ENCODE results near the gene MRPL19. TPM values are rescaled to one million over a fixed set of nuclear protein-coding genes. Genes with fewer than 3 reads are reported as not detected.

Gene MRPL19
- total and polyA plus RNA-seq, 2 of the 13 experiments (the other 11 are each of a cell fraction or from before 2014, with no cell fraction given): 43.2 to 163 TPM

DNA sequence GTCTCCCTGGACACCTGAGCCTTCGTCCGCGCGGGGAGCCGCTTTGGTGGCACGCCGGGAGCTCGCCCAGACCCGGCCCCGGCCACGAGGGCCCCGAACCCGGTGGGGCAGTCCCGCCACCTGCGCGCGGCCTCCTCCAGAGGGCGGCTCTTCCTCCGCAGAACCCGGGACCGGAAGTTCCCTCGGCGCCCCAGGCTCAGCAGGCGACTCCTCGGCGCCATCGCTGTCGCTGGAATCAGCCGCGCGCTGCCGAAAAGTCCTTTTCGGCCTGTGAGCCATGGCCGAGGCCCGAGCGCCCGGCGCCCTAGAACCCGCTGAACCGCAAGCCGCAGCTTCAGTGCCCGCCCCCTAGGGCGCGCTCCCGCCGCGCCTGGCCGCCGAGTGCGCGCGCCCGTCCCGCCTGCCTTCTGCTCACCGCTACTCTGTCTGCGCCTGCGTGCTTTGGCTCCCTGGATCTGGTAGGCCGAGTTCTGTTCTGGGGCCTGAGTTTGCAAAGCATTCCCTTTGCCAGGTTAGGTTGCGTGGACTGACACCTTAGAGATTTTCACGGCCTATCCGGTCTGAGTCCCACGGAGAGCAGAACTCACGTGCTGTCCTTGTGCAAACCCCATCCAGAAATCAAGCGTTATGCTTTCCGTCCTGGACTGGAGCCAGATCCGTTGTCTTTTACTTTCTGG, 64.1 kb downstream of the MRPL19 start, which contains the start of gene GCFC2 (continued):
- no peak for TF ChIP-seq LCORL (IDR thresholded peaks at IDR 0.05)
- peak; percentile 93 for TF ChIP-seq LCORL (CRISPR knock-in tag; IDR thresholded peaks at IDR 0.05)
- peak; percentile 99 for TF ChIP-seq MXD4 (CRISPR knock-in tag; IDR thresholded peaks at IDR 0.05)
- no peak for TF ChIP-seq PLRG1 (conservative IDR thresholded peaks at IDR 0.05)
- TF ChIP-seq, protein P1, sequence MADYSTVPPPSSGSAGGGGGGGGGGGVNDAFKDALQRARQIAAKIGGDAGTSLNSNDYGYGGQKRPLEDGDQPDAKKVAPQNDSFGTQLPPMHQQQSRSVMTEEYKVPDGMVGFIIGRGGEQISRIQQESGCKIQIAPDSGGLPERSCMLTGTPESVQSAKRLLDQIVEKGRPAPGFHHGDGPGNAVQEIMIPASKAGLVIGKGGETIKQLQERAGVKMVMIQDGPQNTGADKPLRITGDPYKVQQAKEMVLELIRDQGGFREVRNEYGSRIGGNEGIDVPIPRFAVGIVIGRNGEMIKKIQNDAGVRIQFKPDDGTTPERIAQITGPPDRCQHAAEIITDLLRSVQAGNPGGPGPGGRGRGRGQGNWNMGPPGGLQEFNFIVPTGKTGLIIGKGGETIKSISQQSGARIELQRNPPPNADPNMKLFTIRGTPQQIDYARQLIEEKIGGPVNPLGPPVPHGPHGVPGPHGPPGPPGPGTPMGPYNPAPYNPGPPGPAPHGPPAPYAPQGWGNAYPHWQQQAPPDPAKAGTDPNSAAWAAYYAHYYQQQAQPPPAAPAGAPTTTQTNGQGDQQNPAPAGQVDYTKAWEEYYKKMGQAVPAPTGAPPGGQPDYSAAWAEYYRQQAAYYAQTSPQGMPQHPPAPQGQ (CRISPR knock-in tag; IDR thresholded peaks at IDR 0.05; ENCODE audit: borderline replicate concordance): no peak
- TF ChIP-seq ZNF383 (CRISPR knock-in tag; IDR thresholded peaks at IDR 0.05; ENCODE audit: borderline replicate concordance): peak; percentile 98; the same call in 1 of the 2 replicates
- peak; percentile 97 for TF ChIP-seq AKAP8 (CRISPR knock-in tag; IDR thresholded peaks at IDR 0.05)
- TF ChIP-seq, protein P2, sequence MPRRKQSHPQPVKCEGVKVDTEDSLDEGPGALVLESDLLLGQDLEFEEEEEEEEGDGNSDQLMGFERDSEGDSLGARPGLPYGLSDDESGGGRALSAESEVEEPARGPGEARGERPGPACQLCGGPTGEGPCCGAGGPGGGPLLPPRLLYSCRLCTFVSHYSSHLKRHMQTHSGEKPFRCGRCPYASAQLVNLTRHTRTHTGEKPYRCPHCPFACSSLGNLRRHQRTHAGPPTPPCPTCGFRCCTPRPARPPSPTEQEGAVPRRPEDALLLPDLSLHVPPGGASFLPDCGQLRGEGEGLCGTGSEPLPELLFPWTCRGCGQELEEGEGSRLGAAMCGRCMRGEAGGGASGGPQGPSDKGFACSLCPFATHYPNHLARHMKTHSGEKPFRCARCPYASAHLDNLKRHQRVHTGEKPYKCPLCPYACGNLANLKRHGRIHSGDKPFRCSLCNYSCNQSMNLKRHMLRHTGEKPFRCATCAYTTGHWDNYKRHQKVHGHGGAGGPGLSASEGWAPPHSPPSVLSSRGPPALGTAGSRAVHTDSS (CRISPR knock-in tag; conservative IDR thresholded peaks at IDR 0.05): peak; percentile 70; the same call in 1 of the 2 replicates
- TF ChIP-seq, protein P3, sequence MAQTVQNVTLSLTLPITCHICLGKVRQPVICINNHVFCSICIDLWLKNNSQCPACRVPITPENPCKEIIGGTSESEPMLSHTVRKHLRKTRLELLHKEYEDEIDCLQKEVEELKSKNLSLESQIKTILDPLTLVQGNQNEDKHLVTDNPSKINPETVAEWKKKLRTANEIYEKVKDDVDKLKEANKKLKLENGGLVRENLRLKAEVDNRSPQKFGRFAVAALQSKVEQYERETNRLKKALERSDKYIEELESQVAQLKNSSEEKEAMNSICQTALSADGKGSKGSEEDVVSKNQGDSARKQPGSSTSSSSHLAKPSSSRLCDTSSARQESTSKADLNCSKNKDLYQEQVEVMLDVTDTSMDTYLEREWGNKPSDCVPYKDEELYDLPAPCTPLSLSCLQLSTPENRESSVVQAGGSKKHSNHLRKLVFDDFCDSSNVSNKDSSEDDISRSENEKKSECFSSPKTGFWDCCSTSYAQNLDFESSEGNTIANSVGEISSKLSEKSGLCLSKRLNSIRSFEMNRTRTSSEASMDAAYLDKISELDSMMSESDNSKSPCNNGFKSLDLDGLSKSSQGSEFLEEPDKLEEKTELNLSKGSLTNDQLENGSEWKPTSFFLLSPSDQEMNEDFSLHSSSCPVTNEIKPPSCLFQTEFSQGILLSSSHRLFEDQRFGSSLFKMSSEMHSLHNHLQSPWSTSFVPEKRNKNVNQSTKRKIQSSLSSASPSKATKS (CRISPR knock-in tag; IDR thresholded peaks at IDR 0.05): peak; percentile 98; the same call in 1 of the 2 replicates
- TF ChIP-seq SMC3 (IDR thresholded peaks at IDR 0.05; ENCODE audit: low read length): no peak
- TF ChIP-seq, protein P4, sequence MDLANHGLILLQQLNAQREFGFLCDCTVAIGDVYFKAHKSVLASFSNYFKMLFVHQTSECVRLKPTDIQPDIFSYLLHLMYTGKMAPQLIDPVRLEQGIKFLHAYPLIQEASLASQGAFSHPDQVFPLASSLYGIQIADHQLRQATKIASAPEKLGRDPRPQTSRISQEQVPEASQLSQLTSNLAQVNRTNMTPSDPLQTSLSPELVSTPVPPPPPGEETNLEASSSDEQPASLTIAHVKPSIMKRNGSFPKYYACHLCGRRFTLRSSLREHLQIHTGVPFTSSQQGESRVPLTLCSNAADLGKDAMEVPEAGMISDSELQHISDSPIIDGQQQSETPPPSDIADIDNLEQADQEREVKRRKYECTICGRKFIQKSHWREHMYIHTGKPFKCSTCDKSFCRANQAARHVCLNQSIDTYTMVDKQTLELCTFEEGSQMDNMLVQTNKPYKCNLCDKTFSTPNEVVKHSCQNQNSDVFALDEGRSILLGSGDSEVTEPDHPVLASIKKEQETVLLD (CRISPR knock-in tag; IDR thresholded peaks at IDR 0.05; ENCODE audit: low read depth): peak; percentile 97
- peak; percentile 99 for TF ChIP-seq SATB2 (CRISPR knock-in tag; IDR thresholded peaks at IDR 0.05)
- peak; percentile 100 for TF ChIP-seq ZNF776 (CRISPR knock-in tag; IDR thresholded peaks at IDR 0.05)
- TF ChIP-seq ZNF569 (CRISPR knock-in tag; IDR thresholded peaks at IDR 0.05; ENCODE audit: borderline replicate concordance): peak; percentile 98; the same call in 1 of the 2 replicates
- TF ChIP-seq, protein P5, sequence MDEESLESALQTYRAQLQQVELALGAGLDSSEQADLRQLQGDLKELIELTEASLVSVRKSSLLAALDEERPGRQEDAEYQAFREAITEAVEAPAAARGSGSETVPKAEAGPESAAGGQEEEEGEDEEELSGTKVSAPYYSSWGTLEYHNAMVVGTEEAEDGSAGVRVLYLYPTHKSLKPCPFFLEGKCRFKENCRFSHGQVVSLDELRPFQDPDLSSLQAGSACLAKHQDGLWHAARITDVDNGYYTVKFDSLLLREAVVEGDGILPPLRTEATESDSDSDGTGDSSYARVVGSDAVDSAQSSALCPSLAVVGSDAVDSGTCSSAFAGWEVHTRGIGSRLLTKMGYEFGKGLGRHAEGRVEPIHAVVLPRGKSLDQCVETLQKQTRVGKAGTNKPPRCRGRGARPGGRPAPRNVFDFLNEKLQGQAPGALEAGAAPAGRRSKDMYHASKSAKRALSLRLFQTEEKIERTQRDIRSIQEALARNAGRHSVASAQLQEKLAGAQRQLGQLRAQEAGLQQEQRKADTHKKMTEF (CRISPR knock-in tag; IDR thresholded peaks at IDR 0.05): peak; percentile 100
- TF ChIP-seq ZNF605 (CRISPR knock-in tag; IDR thresholded peaks at IDR 0.05): peak; percentile 100
- TF ChIP-seq, protein P6, sequence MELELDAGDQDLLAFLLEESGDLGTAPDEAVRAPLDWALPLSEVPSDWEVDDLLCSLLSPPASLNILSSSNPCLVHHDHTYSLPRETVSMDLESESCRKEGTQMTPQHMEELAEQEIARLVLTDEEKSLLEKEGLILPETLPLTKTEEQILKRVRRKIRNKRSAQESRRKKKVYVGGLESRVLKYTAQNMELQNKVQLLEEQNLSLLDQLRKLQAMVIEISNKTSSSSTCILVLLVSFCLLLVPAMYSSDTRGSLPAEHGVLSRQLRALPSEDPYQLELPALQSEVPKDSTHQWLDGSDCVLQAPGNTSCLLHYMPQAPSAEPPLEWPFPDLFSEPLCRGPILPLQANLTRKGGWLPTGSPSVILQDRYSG (CRISPR knock-in tag; IDR thresholded peaks at IDR 0.05): peak; percentile 100
- peak; percentile 76 for TF ChIP-seq PPARG (CRISPR knock-in tag; conservative IDR thresholded peaks at IDR 0.05)
- TF ChIP-seq ZMYM3 (CRISPR knock-in tag; IDR thresholded peaks at IDR 0.05): peak; percentile 79; the same call in 1 of the 2 replicates
- TF ChIP-seq ZNF891 (CRISPR knock-in tag; IDR thresholded peaks at IDR 0.05): peak; percentile 100
- TF ChIP-seq MAFG (CRISPR knock-in tag; IDR thresholded peaks at IDR 0.05): peak; percentile 75

Measured in HepG2 (cell line).